IPS-NIHi7 (cell line): ENCODE data around the gene SASS6.

Experiments
- DNase-seq: peaks from one replicate; pipeline ENCODE4 v3.0.0; 2012; ENCODE audit warnings: mixed read lengths; ENCODE audit errors: extremely low spot score

Gene SASS6, protein sequence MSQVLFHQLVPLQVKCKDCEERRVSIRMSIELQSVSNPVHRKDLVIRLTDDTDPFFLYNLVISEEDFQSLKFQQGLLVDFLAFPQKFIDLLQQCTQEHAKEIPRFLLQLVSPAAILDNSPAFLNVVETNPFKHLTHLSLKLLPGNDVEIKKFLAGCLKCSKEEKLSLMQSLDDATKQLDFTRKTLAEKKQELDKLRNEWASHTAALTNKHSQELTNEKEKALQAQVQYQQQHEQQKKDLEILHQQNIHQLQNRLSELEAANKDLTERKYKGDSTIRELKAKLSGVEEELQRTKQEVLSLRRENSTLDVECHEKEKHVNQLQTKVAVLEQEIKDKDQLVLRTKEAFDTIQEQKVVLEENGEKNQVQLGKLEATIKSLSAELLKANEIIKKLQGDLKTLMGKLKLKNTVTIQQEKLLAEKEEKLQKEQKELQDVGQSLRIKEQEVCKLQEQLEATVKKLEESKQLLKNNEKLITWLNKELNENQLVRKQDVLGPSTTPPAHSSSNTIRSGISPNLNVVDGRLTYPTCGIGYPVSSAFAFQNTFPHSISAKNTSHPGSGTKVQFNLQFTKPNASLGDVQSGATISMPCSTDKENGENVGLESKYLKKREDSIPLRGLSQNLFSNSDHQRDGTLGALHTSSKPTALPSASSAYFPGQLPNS

GRCh38 chr1:100132566-100133477, at the start of gene SASS6, which contains the start of gene TRMT13:
SASS6 (minus strand) TSS chr1:100132930; CDS start chr1:100132814, 116 bp downstream.
TRMT13 (plus strand) TSS chr1:100133163; CDS start chr1:100133169, 6 bp downstream.
- peak; percentile 95 for DNase-seq

GRCh38 chr1:100178091-100178490, 45.4 kb upstream of the SASS6 start, which contains the start of gene LRRC39:
LRRC39 (minus strand) TSS chr1:100178256; CDS start chr1:100168516, 9,740 bp downstream.
- no peak for DNase-seq

DNA sequence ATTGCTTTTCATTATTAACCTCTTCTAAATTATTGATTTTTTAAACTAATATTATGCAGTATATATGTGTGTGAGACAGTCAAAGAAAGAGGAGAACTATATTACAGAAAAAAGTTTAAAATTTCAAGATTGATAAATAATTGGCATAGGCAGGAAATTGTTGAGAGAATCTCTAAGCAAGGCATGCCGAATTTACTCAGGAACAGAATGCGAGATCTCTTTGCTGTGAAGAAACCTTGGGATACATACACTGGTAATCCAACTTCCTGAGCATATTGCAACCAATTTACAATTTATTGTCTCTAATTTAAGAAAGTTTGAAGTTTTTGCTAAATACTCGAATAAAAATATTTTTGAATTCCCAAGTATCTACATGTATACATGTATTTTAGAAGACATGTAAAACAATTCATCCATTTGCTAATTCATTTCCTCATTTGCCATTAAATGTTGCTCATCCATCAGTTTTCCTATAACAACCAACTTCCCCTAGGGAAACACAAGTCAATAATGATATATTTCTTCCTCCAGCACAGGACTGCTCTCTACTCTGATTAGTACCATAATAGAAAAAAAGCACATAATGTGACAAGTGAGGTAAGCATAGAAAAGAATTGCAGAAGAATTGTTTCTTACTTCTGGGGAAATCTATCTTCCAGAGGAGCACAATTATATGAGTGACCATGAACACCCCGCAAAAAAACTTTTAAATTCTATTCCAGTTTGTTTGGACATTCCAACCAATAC, 44.7 kb upstream of the SASS6 start:
- DNase-seq, result no peak

- DNase-seq, result no peak
These were observed 35.3 kb upstream of the SASS6 start for GRCh38 chr1:100168051-100168450.

DNA sequence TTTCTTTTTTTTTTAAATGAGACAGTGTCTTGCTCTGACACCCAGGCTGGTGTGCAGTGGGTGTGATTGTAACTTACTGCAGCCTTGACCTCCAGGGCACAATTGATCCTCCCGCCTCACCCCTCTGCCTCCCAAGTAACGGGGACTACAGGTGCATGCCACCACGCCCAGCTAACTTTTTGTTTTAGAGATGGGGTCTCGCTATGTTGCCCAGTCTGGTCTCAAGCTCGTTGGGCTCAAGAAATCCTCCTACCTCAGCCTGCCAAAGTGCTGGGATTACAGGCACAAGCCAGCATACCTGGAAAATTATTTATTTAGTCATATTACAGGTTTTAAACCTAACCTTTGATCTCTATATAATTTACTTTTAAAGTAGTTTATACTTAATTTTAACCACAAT, 32.0 kb upstream of the SASS6 start:
- DNase-seq, result no peak

DNA sequence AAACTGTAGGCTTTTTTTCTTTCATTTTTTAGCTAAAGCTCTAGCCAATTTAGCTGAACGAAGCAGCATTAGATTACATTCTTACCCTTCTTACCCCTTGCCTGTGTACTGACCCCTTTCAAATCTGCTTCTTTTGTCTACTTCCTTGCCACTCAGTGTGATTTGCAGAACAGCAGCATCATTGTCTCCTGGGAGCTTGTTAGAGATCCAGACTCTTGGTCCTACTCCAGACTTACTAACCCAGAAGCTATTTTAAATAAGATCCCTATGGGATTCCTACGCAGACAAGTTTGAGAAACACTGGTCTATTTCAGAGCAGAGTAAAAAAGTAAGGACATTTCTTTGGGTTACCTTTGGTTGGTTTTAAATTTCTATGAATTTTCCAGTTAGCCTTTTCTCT, 31.5 kb upstream of the SASS6 start:
- no peak for DNase-seq

DNA sequence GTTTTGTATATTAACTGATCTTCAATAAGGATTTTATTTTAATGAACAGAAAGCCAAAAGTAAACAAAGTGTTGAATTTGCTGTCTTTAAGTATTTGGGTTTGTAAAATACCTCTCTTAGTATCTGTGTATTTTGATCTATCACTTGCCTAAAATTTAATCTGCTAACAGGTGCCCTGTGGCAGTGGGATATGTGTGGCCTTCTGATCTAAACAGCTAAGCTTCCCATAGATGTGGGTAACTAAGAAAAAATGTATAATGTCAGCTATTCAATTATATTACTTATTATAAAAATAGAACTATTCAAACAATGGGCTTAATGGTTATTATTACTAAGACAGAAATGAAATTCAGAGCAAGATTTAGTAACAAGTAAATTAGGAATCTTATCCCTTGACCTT, 30.2 kb upstream of the SASS6 start:
- no peak for DNase-seq

DNA sequence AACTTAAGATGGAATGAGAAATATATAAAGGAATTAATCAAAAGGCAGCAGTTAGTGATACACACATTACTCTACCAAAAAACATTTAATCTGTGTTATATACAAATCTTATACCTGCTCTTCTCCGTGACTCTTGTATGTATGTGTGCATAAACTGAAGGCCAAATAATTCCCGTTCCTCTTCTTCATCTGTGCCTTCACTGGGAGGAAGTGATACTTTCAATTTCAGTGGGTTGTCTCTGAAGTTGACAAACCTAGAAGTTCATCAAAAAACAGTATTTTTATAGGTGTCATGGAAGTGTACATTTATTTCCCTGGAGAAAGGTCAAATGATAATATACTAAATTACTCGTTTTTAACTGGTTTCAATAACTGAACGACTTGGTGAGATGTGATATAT, 19.5 kb upstream of the SASS6 start:
- no peak for DNase-seq

DNA sequence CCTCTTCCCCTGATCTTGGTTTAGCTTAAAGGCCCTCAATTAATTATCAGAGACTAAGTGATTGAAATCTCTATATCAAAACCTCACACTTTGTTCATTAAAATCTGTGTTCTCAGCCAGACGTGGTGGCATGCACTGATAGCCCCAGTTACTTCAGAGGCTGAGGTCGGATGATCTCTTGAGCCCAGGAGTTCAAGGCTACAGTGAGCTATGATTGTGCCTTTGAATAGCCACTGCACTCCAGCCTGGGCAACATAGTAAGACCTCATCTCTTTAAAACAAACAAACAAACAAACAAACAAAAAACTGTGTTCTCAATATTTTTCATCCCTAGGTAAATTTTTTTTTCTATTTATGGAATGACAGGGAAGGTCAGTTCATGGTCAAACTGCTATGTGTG, 18.9 kb upstream of the SASS6 start:
- DNase-seq, result no peak

- DNase-seq, result peak; percentile 10
These were observed 15.1 kb upstream of the SASS6 start for GRCh38 chr1:100147875-100148274.

- no peak for DNase-seq
These were observed 14.2 kb upstream of the SASS6 start for GRCh38 chr1:100146958-100147357.

DNA sequence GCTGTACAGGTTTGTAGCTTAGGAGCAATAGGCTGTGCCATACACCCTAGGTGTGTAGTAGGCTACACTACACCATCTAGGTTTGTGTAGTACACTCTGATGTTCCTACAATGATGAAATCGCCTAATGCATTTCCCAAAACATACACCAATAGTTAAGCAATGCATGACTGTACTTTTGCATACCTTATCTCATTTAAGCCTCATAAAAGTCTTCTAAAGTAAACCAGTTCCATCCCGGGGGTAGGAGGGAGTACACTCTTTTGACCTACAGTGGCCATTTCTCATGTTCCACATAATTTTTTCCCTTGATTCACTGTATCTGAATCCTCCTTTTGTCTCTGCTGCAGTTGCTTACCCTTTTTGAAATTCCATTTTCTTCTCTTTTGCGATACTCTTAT, 12.4 kb upstream of the SASS6 start:
- DNase-seq, result no peak

- DNase-seq, result no peak
These were observed 9.6 kb upstream of the SASS6 start for GRCh38 chr1:100142343-100142742.

GRCh38 chr1:100141192-100141591, 8.5 kb upstream of the SASS6 start:
- no peak for DNase-seq

GRCh38 chr1:100137602-100138001, 4.9 kb upstream of the SASS6 start:
- no peak for DNase-seq

GRCh38 chr1:100134872-100135271, 2.1 kb upstream of the SASS6 start:
- DNase-seq, result no peak

DNA sequence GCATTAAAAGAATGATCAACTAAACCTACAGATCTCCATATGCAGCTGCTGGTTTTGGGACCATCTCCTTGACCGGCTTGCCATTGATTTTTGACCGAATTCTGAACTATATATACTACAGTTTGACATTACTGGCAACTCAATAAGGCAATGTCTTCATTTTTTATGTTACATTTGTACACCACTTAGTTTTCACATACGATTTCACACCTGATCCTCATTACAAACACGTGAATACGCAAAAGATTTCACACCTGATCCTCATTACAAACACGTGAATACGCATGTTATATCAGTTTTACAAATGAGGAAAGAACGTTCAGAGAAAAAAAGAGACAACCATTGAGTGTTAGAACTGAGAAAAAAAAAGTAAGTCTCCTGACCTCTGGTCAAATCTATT, 1.1 kb downstream of the SASS6 start:
- no peak for DNase-seq

DNA sequence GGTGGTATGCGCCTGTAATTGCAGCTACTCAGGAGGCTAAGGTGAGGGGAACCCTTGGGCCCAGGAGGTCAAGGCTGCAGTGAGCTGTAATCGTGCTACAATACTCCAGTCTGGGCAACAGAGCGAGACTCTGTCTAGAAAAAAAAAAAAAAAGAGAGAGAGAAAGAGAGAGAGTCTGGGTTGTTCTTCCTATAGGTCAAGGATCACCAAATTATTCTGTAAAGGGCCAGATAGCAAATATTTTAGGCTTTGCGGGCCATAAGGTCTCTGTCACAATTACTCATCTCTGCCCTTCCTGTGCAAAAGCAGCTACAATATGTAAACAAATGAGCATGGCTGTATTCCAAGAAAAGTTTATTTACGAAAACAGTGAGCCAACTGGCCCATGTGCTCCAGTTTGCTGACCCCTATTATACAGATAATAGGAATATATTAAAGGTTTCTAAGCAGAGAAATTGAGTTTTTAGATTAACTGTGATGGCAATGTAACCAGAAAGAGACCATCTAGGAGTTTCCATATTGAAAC, 2.1 kb downstream of the SASS6 start:
- DNase-seq, result no peak

DNA sequence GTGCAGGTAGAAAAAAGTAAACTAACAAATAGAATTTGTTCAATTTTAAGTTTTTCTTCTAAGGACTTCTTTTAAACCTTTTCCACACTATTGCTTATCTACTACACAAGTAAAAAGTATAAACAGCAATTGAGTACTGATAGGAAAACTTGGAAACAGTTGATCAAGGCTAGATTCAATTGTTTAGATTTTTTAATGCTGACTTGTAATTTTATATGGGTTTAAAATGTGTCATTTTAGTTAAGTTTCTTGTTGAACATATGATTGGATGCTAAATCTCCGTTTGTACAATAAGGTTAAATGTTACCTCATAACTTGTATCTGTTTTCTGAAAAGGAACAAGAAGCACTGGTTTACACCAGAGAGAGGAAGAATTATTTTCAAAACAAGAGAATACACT, 5.5 kb downstream of the SASS6 start:
- DNase-seq, result no peak

DNA sequence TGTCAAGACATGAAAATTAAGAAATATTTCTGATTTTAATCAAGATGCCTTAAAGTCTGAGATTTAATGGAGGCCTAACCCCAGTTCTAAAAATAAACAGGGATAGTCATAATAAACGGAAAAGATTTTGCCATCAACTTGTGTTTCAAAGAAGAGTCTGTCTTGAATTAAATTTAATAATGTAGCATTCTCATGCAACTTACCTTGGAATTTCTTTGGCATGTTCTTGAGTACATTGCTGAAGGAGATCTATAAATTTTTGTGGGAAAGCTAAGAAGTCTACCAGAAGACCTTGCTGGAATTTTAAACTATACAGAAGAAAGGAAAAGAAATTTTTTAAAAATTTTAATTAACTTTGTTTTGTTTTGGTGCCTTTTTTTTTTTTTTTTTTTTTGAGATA, 10.6 kb downstream of the SASS6 start:
- DNase-seq, result no peak

DNA sequence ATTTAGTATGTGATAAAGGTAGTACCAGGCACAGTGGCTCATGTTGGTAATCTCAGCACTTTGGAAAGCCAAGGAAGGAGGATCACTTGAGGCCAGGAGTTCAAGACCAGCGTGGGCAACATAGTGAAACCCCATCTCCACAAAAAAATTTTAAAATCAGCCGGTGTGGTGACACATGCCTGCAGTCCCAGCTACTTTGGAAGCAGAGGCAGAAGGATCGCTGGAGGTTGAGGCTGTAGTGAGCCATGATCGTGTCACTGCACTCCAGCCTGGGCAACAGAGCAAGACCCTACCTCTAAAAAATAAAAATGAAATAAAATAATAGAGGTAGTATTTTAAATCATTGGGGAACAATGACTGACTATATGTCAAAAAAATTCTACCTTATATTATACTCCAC, 17.2 kb downstream of the SASS6 start:
- DNase-seq, result no peak
